ENCODE data around the gene ZDHHC5. TPM values are rescaled to one million over a fixed set of nuclear protein-coding genes. Genes with fewer than 3 reads are reported as not detected.
"Not testable (repeated sequence)": the region's sequence is repeated elsewhere in the genome, so short reads cannot be mapped to it uniquely, and the experiment has no call there.

Gene ZDHHC5
- total RNA-seq, 2 donors from 2014 or later: 51.9 to 55.6 TPM

DNA sequence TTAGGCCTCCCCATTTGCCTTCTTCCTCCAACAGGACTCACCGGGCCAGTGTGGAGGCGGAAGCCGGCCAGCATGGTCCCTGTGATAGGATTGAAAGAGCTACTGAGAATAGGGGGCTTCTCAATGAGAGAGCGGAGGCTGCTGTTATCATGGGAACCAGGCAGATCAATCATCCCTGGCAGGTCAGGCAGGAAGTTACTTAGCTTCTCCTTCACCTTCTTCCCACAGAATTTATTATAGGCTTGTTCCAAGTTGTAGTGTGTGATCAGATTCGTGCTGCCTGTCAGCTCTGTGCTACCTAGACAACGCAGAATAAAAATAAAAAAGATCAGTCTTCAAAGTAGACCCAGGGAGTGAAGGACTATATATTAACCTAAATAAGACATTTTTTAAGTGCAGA lies 37.0 kb downstream of the ZDHHC5 start:
- DNase-seq: no peak
- H3K9me3 ChIP-seq (ENCODE audit: control insufficient read depth, low read length, poor library complexity, severe bottlenecking): no peaks in the 10 kb centered on the region
- no peaks in the 10 kb centered on the region for H3K27me3 Mint-ChIP-seq
- H3K36me3 Mint-ChIP-seq (ENCODE audit: low read depth): peaks cover 7% of the 10 kb centered on the region
- peaks cover 11% of the 10 kb centered on the region for H3K4me1 Mint-ChIP-seq
- H3K27ac Mint-ChIP-seq: peak overlapping the region; percentile 67
- ATAC-seq: no peak
- H3K4me3 Mint-ChIP-seq: no peak overlapping the region

DNA sequence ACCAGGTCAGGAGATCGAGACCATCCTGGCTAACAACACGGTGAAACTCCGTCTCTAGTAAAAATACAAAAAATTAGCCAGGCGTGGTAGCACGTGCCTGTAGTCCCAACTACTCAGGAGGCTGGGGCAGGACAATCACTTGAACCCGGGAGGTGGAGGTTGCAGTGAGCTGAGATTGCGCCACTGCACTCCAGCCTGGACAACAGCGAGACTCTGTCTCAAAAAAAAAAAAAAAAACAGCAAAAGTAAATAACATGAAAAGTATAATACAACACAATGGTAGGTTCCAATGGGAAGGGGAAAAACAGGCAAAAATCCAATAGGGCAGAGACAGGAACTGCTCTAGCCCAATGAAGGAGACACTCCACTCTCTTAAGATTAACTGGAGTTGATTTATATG lies 37.5 kb downstream of the ZDHHC5 start:
- ATAC-seq; H3K36me3 Mint-ChIP-seq (ENCODE audit: low read depth); H3K27me3 Mint-ChIP-seq; H3K9me3 ChIP-seq (ENCODE audit: control insufficient read depth, low read length, poor library complexity, severe bottlenecking); H3K4me3 Mint-ChIP-seq; H3K27ac Mint-ChIP-seq; DNase-seq: not testable (repeated sequence)
- peaks cover 13% of the 10 kb centered on the region for H3K4me1 Mint-ChIP-seq

GRCh38 chr11:57709802-57710367 lies 42.0 kb downstream of the ZDHHC5 start:
- Mint-ChIP-seq H3K27ac (peak overlapping the region; percentile 96), H3K27me3 (no peaks in the 10 kb centered on the region), H3K36me3 (ENCODE audit: low read depth) (peaks cover 4% of the 10 kb centered on the region), H3K4me1 (peaks cover 36% of the 10 kb centered on the region), H3K4me3 (no peak overlapping the region)
- no peaks in the 10 kb centered on the region for H3K9me3 ChIP-seq (ENCODE audit: control insufficient read depth, low read length, poor library complexity, severe bottlenecking)
- no peak for ATAC-seq
- no peak for DNase-seq

GRCh38 chr11:57711414-57712255 lies 43.7 kb downstream of the ZDHHC5 start, which contains the start of gene MED19:
MED19 (minus strand) TSS chr11:57712215; CDS start chr11:57712179, 36 bp downstream.
- ATAC-seq (peak; percentile 59), DNase-seq (peak; percentile 59 to 76 (median 62))
- H3K27me3 Mint-ChIP-seq: no peaks in the 10 kb centered on the region
- peak within 1 kb of the TSS; percentile 96 for H3K27ac Mint-ChIP-seq
- peak within 1 kb of the TSS; percentile 95 for H3K4me3 Mint-ChIP-seq
- peaks cover 4% of the 10 kb centered on the region for H3K36me3 Mint-ChIP-seq (ENCODE audit: low read depth)
- peaks cover 36% of the 10 kb centered on the region for H3K4me1 Mint-ChIP-seq
- no peaks in the 10 kb centered on the region for H3K9me3 ChIP-seq (ENCODE audit: control insufficient read depth, low read length, poor library complexity, severe bottlenecking)

DNA sequence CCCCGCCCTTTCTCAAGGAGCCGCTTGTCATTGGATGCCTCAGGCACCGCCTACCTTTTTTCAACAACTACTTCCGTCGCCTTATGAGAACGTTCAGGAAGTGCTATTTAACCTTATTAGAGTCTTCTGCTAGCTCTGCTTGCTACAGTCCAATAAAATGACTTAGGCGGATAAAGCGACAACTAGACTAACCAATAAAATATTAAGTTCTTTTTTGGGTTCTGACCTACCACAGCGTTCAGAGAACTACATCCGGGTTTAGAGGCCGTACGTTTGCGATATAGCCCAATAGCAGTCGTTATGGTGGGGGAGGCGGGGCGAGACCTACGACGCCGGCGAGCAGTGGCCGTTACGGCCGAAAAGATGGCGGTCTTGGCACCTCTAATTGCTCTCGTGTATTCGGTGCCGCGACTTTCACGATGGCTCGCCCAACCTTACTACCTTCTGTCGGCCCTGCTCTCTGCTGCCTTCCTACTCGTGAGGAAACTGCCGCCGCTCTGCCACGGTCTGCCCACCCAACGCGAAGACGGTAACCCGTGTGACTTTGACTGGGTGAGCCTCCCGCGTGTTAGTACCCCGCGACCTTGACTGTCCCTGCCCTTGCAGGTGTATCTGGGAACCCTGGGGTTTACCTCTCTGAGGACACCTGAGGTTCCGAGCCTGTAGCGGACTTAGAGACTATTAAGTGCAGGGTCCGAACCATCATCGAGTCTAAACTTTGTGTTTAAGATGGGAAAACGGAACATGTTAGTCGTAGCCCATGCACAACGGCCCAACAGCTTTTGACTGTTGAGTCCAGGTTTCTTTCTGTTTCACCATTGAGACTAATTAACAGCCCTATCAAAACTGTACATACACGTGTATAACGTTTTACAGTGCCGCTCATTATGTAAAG lies 44.6 kb downstream of the ZDHHC5 start, which contains the start of gene TMX2:
Gene TMX2, plus strand, starts transcription at position 338 of the 895 bp plus-strand sequence. Its CDS starts 26 bp downstream, at position 364.
- Mint-ChIP-seq H3K4me1 (peaks cover 34% of the 10 kb centered on the region), H3K27me3 (no peaks in the 10 kb centered on the region), H3K4me3 (peak within 1 kb of the TSS; percentile 95), H3K36me3 (ENCODE audit: low read depth) (peaks cover 4% of the 10 kb centered on the region), H3K27ac (peak within 1 kb of the TSS; percentile 96)
- DNase-seq (peak; percentile 76 to 83 (median 81)), ATAC-seq (peak; percentile 90)
- H3K9me3 ChIP-seq (ENCODE audit: control insufficient read depth, low read length, poor library complexity, severe bottlenecking): no peaks in the 10 kb centered on the region

DNA sequence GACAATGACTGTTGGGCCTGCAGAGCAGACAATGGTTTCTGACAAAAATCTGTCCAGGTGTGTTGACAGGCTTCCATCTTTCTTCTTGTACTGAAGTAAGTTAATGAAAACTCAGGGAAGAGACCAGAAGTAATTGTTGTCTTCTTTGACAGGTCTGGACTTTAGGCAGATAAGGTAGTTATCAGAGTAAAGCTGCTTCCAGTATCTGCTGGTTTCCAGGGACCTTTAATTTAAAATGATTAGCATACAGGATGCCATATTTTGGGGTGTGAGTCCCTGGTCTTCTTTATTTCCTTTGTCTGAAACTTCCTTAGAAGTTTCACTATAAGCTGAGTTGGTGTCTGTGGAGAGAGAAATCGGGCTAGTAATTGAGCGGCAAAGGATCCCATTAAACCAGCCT lies 45.9 kb downstream of the ZDHHC5 start:
- DNase-seq (no peak), ATAC-seq (no peak)
- H3K9me3 ChIP-seq (ENCODE audit: control insufficient read depth, low read length, poor library complexity, severe bottlenecking): no peaks in the 10 kb centered on the region
- peak overlapping the region; percentile 96 for H3K27ac Mint-ChIP-seq
- H3K27me3 Mint-ChIP-seq: no peaks in the 10 kb centered on the region
- no peaks in the 10 kb centered on the region for H3K36me3 Mint-ChIP-seq (ENCODE audit: low read depth)
- peaks cover 28% of the 10 kb centered on the region for H3K4me1 Mint-ChIP-seq
- peak overlapping the region; percentile 95 for H3K4me3 Mint-ChIP-seq

DNA sequence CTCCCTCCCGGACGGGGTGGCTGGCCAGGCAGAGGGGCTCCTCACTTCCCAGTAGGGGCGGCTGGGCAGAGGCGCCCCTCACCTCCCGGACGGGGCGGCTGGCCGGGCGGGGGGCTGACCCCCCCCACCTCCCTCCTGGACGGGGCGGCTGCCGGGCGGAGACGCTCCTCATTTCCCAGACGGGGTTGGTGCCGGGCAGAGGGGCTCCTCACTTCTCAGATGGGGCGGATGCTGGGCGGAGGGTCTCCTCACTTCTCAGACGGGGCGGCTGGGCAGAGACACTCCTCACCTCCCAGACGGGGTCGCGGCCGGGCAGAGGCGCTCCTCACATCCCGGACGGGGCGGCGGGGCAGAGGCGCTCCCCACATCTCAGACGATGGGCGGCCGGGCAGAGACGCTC lies 48.8 kb downstream of the ZDHHC5 start:
- not testable (repeated sequence) for H3K27ac Mint-ChIP-seq; DNase-seq; H3K4me3 Mint-ChIP-seq; H3K27me3 Mint-ChIP-seq; ATAC-seq; H3K9me3 ChIP-seq (ENCODE audit: control insufficient read depth, low read length, poor library complexity, severe bottlenecking); H3K36me3 Mint-ChIP-seq (ENCODE audit: low read depth)
- peaks cover 15% of the 10 kb centered on the region for H3K4me1 Mint-ChIP-seq

- H3K27me3 Mint-ChIP-seq: no peaks in the 10 kb centered on the region
- no peaks in the 10 kb centered on the region for H3K36me3 Mint-ChIP-seq (ENCODE audit: low read depth)
- H3K27ac Mint-ChIP-seq: no peak overlapping the region
- ATAC-seq: no peak
- no peak for DNase-seq
- no peaks in the 10 kb centered on the region for H3K9me3 ChIP-seq (ENCODE audit: control insufficient read depth, low read length, poor library complexity, severe bottlenecking)
- peaks cover 6% of the 10 kb centered on the region for H3K4me1 Mint-ChIP-seq
- H3K4me3 Mint-ChIP-seq: no peak overlapping the region
Measured at GRCh38 chr11:57727185-57727584, 59.3 kb downstream of the ZDHHC5 start.

- Mint-ChIP-seq H3K27ac (no peak overlapping the region), H3K4me3 (no peak overlapping the region), H3K27me3 (no peaks in the 10 kb centered on the region), H3K36me3 (ENCODE audit: low read depth) (no peaks in the 10 kb centered on the region), H3K4me1 (peaks cover 7% of the 10 kb centered on the region)
- ATAC-seq: no peak
- H3K9me3 ChIP-seq (ENCODE audit: control insufficient read depth, low read length, poor library complexity, severe bottlenecking): no peaks in the 10 kb centered on the region
- no peak for DNase-seq
Measured at GRCh38 chr11:57728829-57729228, 60.9 kb downstream of the ZDHHC5 start.

GRCh38 chr11:57729479-57729878 lies 61.6 kb downstream of the ZDHHC5 start:
- ATAC-seq: no peak
- peaks cover 7% of the 10 kb centered on the region for H3K4me1 Mint-ChIP-seq

GRCh38 chr11:57732661-57733060 lies 64.7 kb downstream of the ZDHHC5 start:
- no peak overlapping the region for H3K27ac Mint-ChIP-seq

More at GRCh38 chr11:57729479-57729878, 61.6 kb downstream of the ZDHHC5 start:
- no peak overlapping the region for H3K4me3 Mint-ChIP-seq
- H3K36me3 Mint-ChIP-seq (ENCODE audit: low read depth): no peaks in the 10 kb centered on the region
- H3K9me3 ChIP-seq (ENCODE audit: control insufficient read depth, low read length, poor library complexity, severe bottlenecking): no peaks in the 10 kb centered on the region
- no peaks in the 10 kb centered on the region for H3K27me3 Mint-ChIP-seq
- DNase-seq: no peak
- no peak overlapping the region for H3K27ac Mint-ChIP-seq

DNA sequence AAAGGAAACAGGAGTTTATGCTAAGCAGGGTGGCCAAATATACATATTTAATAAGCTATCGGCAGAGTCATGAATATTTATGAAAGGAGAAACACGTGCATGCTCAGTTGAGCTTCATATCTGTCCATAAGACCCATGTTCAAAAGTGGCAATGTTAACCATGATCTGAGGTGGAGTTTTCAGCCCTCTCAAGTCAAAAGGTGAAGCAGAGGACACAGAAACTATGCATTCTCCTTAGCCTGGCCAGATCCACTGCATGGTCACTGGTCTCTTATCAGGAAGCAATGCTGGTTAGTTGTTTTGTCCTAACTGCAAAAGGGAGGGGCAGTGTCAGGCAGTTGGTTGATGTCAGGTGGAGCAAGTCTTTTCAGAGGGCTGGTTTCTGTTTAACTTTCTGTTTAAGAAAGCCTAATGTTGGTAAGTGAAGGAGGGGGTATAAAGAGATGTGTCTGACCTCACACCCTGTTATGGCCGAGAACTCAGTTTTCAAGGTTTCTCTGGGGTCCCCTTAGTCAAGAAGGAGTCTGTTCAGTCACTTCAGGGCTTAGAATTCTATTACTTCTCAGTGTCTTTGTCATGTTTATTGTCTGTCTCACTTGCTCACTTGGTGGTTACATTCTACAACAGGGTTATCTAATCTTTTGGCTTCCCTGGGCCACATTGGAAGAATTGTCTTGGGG lies 67.8 kb downstream of the ZDHHC5 start:
- no peak for ATAC-seq
- Mint-ChIP-seq H3K36me3 (ENCODE audit: low read depth) (no peaks in the 10 kb centered on the region), H3K27ac (peak overlapping the region; percentile 60), H3K4me1 (peaks cover 5% of the 10 kb centered on the region), H3K4me3 (no peak overlapping the region), H3K27me3 (no peaks in the 10 kb centered on the region)
- no peaks in the 10 kb centered on the region for H3K9me3 ChIP-seq (ENCODE audit: control insufficient read depth, low read length, poor library complexity, severe bottlenecking)
- no peak for DNase-seq

More at GRCh38 chr11:57732661-57733060, 64.7 kb downstream of the ZDHHC5 start:
- no peaks in the 10 kb centered on the region for H3K9me3 ChIP-seq (ENCODE audit: control insufficient read depth, low read length, poor library complexity, severe bottlenecking)
- ATAC-seq (no peak), DNase-seq (no peak)
- Mint-ChIP-seq H3K4me1 (peaks cover 4% of the 10 kb centered on the region), H3K4me3 (no peak overlapping the region), H3K27me3 (no peaks in the 10 kb centered on the region), H3K36me3 (ENCODE audit: low read depth) (no peaks in the 10 kb centered on the region)

Measured in T-helper 17 cell (primary cell).